ENCODE results near the gene ZNF2. TPM values are rescaled to one million over a fixed set of nuclear protein-coding genes. Genes with fewer than 3 reads are reported as not detected.

Gene ZNF2
- total RNA-seq (1 to 10 TPM; 2.5 to 5.9 (median 3.5) TPM), polyA plus RNA-seq (1 to 10 TPM; 1.2 to 2.0 TPM)
- long read RNA-seq, donor 1, partial matches to known transcripts = 0 of 5 reads
- long read RNA-seq, donor 1, other reads (novel, unspliced or antisense) = 1 of 5 reads
- long read RNA-seq, donor 2, transcript ZNF2-203 (5 exons, 2,601 nt) = major isoform, 10 of 14 reads
- long read RNA-seq, donor 2, partial matches to known transcripts = 0 of 14 reads
- long read RNA-seq, donor 2, other reads (novel, unspliced or antisense) = 4 of 14 reads
- long read RNA-seq, donor 3, partial matches to known transcripts = 1 of 5 reads
- long read RNA-seq, donor 3, other reads (novel, unspliced or antisense) = 0 of 5 reads

DNA sequence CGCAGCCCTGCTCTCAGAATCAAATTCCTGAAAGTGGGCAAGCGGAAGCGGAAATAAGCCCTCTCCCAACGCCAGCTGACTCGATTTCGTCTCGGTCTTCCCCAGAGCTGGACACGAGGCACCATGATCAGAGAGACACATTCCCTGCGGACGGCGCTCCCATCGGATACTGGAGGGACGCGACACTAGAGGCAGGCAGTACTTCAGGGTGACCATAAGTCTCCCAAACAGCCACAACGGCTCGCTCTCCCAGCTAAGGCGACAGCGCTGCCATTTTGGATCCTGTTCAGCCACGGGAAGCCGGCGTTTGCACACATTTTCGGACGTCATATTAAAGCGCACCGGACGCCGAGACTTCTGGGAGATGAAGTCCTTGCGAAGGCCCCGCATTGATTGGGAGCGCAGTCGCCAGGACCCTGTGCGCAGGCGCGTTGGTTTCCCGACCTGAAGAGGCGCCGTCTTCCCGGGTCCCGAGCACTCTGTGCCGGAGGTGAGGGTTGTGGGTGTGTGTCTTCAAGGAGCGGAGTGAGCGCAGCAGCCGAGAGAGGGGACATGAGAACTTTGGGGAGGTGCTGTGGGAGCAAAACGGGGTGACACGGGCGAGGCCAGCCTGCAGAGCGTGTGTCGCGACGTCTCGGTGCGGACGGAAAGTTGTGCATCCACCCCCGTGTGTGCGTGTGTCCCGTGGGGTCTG, at the start of gene ZNF2:
ZNF2 (plus strand) TSS at position 439 of the 694 bp plus-strand sequence. CDS start 10,418 bp downstream, outside the sequence.
- peak within 1 kb of the TSS; percentile 65 to 97 (median 94) for H3K27ac ChIP-seq
- intact Hi-C loops (cut with DNase I) = loop anchor here in 6 of 10 donors (1.0 to 5.0 kb wide), 5 partner anchors 41 to 237 kb away; partner anchors contain the start of genes ZNF892 (in 5 of the 6) and FAHD2A (in 2 of the 6)
- peak within 1 kb of the TSS; percentile 65 to 94 (median 81) for H3K4me3 ChIP-seq
- peak in 1 of 2 donors; percentile 71 for TF ChIP-seq POLR2A (IDR thresholded peaks at IDR 0.05)
- TF ChIP-seq, protein P1, sequence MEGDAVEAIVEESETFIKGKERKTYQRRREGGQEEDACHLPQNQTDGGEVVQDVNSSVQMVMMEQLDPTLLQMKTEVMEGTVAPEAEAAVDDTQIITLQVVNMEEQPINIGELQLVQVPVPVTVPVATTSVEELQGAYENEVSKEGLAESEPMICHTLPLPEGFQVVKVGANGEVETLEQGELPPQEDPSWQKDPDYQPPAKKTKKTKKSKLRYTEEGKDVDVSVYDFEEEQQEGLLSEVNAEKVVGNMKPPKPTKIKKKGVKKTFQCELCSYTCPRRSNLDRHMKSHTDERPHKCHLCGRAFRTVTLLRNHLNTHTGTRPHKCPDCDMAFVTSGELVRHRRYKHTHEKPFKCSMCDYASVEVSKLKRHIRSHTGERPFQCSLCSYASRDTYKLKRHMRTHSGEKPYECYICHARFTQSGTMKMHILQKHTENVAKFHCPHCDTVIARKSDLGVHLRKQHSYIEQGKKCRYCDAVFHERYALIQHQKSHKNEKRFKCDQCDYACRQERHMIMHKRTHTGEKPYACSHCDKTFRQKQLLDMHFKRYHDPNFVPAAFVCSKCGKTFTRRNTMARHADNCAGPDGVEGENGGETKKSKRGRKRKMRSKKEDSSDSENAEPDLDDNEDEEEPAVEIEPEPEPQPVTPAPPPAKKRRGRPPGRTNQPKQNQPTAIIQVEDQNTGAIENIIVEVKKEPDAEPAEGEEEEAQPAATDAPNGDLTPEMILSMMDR (IDR thresholded peaks at IDR 0.05) = peak in 3 of 12 donors; percentile 5 to 17 (median 10)
- H3K27me3 ChIP-seq = no peaks in the 10 kb centered on the region
- no peaks in the 10 kb centered on the region for H3K9me3 ChIP-seq
- peaks cover 0 to 25% (median 19%) of the 10 kb centered on the region in 12 donors for H3K4me1 ChIP-seq
- ATAC-seq = peak; percentile 96 to 99 (median 98)
- 0 to 1% (median 0%) methylated on average over 29 to 56 of the region's 56 CpGs for WGBS, 4 donors
- H3K36me3 ChIP-seq = no peaks in the 10 kb centered on the region
- peak; percentile 98 to 99 (median 99) for DNase-seq

DNA sequence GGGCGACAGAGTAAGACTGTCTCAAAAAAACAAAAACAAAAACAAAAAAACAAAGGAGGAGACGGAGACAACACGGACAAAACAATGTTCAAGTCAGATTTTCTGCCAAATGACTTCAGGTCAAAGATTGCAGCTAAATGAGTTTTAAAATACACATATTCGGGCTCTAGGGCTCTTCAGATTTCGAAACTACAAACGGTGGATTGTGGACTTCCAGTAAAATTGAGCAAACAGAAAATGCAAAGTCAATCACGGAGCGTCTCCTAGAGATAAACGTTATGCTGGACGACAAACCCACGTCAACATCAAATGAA, 44.6 kb upstream of the ZNF2 start:
- TF ChIP-seq, protein P1 (IDR thresholded peaks at IDR 0.05) = no peak
- TF ChIP-seq POLR2A (IDR thresholded peaks at IDR 0.05) = no peak
- no peak for ATAC-seq
- no peaks in the 10 kb centered on the region for H3K9me3 ChIP-seq
- 0 to 2% (median 1%) methylated on average over 11 of the region's 11 CpGs for WGBS, 4 donors
- DNase-seq = no peak
- H3K27ac ChIP-seq = peak overlapping the region; percentile 85 to 99 (median 96)
- peaks cover 0 to 19% (median 10%) of the 10 kb centered on the region in 9 donors for H3K36me3 ChIP-seq
- peak overlapping the region; percentile 60 to 100 (median 88) for H3K4me3 ChIP-seq
- intact Hi-C loops (cut with DNase I) = loop anchor here in 4 of 10 donors (5.0 to 10.0 kb wide), 4 partner anchors 36 to 226 kb away; partner anchors contain the start of genes ZNF514 (in 3 of the 4) and ZNF892 (in 2 of the 4)
- peaks cover 0 to 42% (median 26%) of the 10 kb centered on the region in 12 donors for H3K4me1 ChIP-seq
- H3K27me3 ChIP-seq = no peaks in the 10 kb centered on the region

DNA sequence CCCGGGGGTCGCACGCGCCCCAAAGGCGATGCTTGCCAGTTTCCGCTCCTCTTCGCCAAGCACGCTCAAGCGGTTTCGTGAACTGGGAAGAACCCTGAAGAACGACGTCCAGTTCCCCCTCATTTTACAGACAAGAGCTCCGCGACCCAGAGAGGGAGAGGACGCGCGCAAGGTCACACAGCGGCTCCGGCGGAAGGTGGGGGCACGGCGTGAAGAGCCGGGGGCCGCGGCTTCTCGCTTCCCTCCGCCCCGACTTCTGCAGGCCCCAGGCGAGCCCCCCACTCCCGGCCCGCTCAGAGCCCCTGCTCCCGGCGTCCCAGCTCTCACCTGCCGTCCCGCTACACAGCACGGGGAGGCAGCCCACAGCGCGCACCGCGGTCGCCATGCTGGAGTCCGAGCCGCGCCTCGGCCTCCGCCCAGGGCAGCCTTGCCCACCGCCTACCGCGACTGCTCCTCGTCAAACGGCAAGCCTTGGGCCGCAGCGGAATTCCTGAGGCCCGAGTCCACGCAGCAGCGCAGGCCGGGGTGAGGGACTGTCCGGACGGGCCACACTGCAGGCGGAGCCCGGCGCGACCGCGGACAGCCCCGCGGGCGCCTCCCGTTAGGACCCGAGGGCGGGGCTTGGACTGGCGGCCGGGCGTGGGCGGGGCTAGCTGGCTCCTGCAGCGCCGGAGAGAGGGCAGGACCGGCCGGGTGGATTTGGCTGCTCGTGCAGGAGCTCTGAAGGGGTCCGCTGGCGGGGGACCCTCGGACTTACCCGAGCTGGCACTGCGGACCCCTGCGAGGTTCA, 44.0 kb upstream of the ZNF2 start, which contains the start of gene MRPS5:
MRPS5 (minus strand) TSS at position 402 of the 790 bp plus-strand sequence; CDS start at position 385, 17 bp downstream.
- no peaks in the 10 kb centered on the region for H3K27me3 ChIP-seq
- TF ChIP-seq, protein P1 (IDR thresholded peaks at IDR 0.05) = peak in 4 of 12 donors; percentile 18 to 46 (median 26)
- TF ChIP-seq POLR2A (IDR thresholded peaks at IDR 0.05) = peak in 1 of 2 donors; percentile 86
- peaks cover 0 to 42% (median 26%) of the 10 kb centered on the region in 12 donors for H3K4me1 ChIP-seq
- 0 to 2% (median 0%) methylated on average over 42 to 86 of the region's 86 CpGs for WGBS, 4 donors
- peak within 1 kb of the TSS; percentile 85 to 99 (median 96) for H3K27ac ChIP-seq
- H3K36me3 ChIP-seq = peaks cover 0 to 14% (median 5%) of the 10 kb centered on the region in 9 donors
- ATAC-seq (peak; percentile 93 to 99 (median 98)), DNase-seq (peak; percentile 88 to 95 (median 90))
- H3K4me3 ChIP-seq = peak within 1 kb of the TSS; percentile 60 to 100 (median 88)
- H3K9me3 ChIP-seq = no peaks in the 10 kb centered on the region
- intact Hi-C loops (cut with DNase I) = loop anchor here in 4 of 10 donors (2.0 to 10.0 kb wide), 6 partner anchors 36 to 226 kb away; partner anchors contain the start of genes ZNF514 (in 4 of the 4) and ZNF892 (in 3 of the 4)

All from heart left ventricle (tissue), 16 donors.